ENCODE results near the gene E2F1. TPM values are rescaled to one million over a fixed set of nuclear protein-coding genes. Genes with fewer than 3 reads are reported as not detected.

The E2F1 gene
- 10 to 100 TPM in 1 of 5 experiments, 1 to 10 TPM in 3, under 1 TPM in 1; 0.98 to 61.6 (median 1.6) TPM for total RNA-seq
- under 1 TPM in 1 of 2 donors, not detected in 1; 0.46 TPM for polyA plus RNA-seq
- 3.0 reads per million, percentile 16 among the genes with 10 or more reads in this experiment for total RNA-seq

GRCh38 chr20:33686100-33686983 is at the start of gene E2F1:
E2F1 (minus strand) TSS chr20:33686385; CDS start chr20:33686264, 121 bp downstream.
- CTCF ChIA-PET, result interaction anchor here (1.0 to 1.1 kb wide), 3 partner anchors 16 to 22 kb away, joined by 3 to 4 read pairs (median 3); no protein-coding TSS in a partner anchor
- POLR2A ChIA-PET, result interaction anchor here (0.7 to 1.9 kb wide), 6 partner anchors 18 to 247 kb away, joined by 3 to 9 read pairs (median 4); partner anchors contain the start of gene ACTL10
- peaks cover 11 to 72% (median 38%) of the 10 kb centered on the region in 7 donors for H3K4me1 Mint-ChIP-seq

GRCh38 chr20:33733654-33734576 is 47.7 kb upstream of the E2F1 start:
- Histone ChIP-seq H3K36me3 (ENCODE audit: control insufficient read depth in 2 of 3, insufficient read depth in 3 of 3, low read length in 3 of 3) (no peaks in the 10 kb centered on the region), H3K9me3 (ENCODE audit: control insufficient read depth in 2 of 3, low read length in 3 of 3) (peaks cover 0 to 9% (median 0%) of the 10 kb centered on the region in 3 experiments), H3K4me1 (ENCODE audit: control insufficient read depth in 2 of 2, insufficient read depth in 2 of 2, low read length in 2 of 2) (peaks cover 3 to 18% of the 10 kb centered on the region in 2 donors), H3K4me3 (ENCODE audit: low read length) (no peak overlapping the region), H3K27me3 (ENCODE audit: control insufficient read depth in 2 of 2, insufficient read depth in 2 of 2, low read length in 2 of 2) (no peaks in the 10 kb centered on the region), H3K27ac (ENCODE audit: low read depth, low read length) (no peak overlapping the region)
- intact Hi-C loops (cut with micrococcal nuclease), result loop anchor here (2.0 to 5.0 kb wide), 5 partner anchors 55 to 825 kb away; partner anchors contain the start of genes EIF2S2 (in 2 of the 2), C20orf144 (in 1 of the 2), MAP1LC3A (in 1 of the 2) and SNTA1 (in 1 of the 2)
- peaks cover 6 to 25% (median 16%) of the 10 kb centered on the region in 5 donors for H3K36me3 Mint-ChIP-seq
- ATAC-seq (no peak), DNase-seq (no peak)
- peak overlapping the region; percentile 46 to 95 (median 82) for H3K4me3 Mint-ChIP-seq
- ChIA-PET POLR2A (interaction anchor here (0.6 to 2.7 kb wide), 6 partner anchors 14 to 1938 kb away, joined by 3 to 36 read pairs (median 6); partner anchors contain the start of genes ACTL10, CBFA2T2 and PXMP4), CTCF (interaction anchor here (1.1 to 1.2 kb wide), 2 partner anchors 18 to 55 kb away, joined by 3 read pairs; no protein-coding TSS in a partner anchor)
- peaks cover 0 to 3% (median 0%) of the 10 kb centered on the region in 5 donors for H3K27me3 Mint-ChIP-seq
- H3K9me3 Mint-ChIP-seq, result peaks cover 5 to 23% (median 10%) of the 10 kb centered on the region in 11 donors
- peaks cover 16 to 41% (median 25%) of the 10 kb centered on the region in 7 donors for H3K4me1 Mint-ChIP-seq
- peak overlapping the region; percentile 16 to 90 (median 72) for H3K27ac Mint-ChIP-seq

More at GRCh38 chr20:33686100-33686983, at the start of gene E2F1:
- Mint-ChIP-seq H3K27me3 (no peaks in the 10 kb centered on the region), H3K36me3 (peaks cover 0 to 5% (median 0%) of the 10 kb centered on the region in 5 donors), H3K9me3 (no peaks in the 10 kb centered on the region), H3K4me3 (peak within 1 kb of the TSS; percentile 74 to 95 (median 84)), H3K27ac (peak within 1 kb of the TSS; percentile 6 to 95 (median 84))
- ATAC-seq, result peak; percentile 98
- peaks cover 3 to 27% of the 10 kb centered on the region in 2 donors for H3K4me1 ChIP-seq (ENCODE audit: control insufficient read depth in 2 of 2, insufficient read depth in 2 of 2, low read length in 2 of 2)
- peak within 1 kb of the TSS; percentile 59 for H3K27ac ChIP-seq (ENCODE audit: low read depth, low read length)
- no peaks in the 10 kb centered on the region for H3K9me3 ChIP-seq (ENCODE audit: control insufficient read depth in 2 of 3, low read length in 3 of 3)
- no peaks in the 10 kb centered on the region for H3K27me3 ChIP-seq (ENCODE audit: control insufficient read depth in 2 of 2, insufficient read depth in 2 of 2, low read length in 2 of 2)
- intact Hi-C loops (cut with micrococcal nuclease), result loop anchor here (1.0 kb wide), 7 partner anchors 12 to 426 kb away; partner anchors contain the start of genes EIF2S2 (in 2 of the 2), PXMP4 (in 2 of the 2), ACTL10 (in 1 of the 2) and CHMP4B (in 1 of the 2)
- peak within 1 kb of the TSS; percentile 55 for H3K4me3 ChIP-seq (ENCODE audit: low read length)
- DNase-seq, result peak; percentile 85 to 98 (median 90)
- no peaks in the 10 kb centered on the region for H3K36me3 ChIP-seq (ENCODE audit: control insufficient read depth in 2 of 3, insufficient read depth in 3 of 3, low read length in 3 of 3)

- Mint-ChIP-seq H3K36me3 (peaks cover 6 to 17% (median 11%) of the 10 kb centered on the region in 5 donors), H3K9me3 (peaks cover 5 to 20% (median 7%) of the 10 kb centered on the region in 11 donors), H3K4me1 (peaks cover 12 to 36% (median 22%) of the 10 kb centered on the region in 7 donors), H3K27ac (peak overlapping the region; percentile 65 to 98 (median 90)), H3K4me3 (peak overlapping the region; percentile 82 to 97 (median 90)), H3K27me3 (peaks cover 0 to 3% (median 0%) of the 10 kb centered on the region in 5 donors)
- DNase-seq, result peak in 4 of 9 donors; percentile 74 to 89 (median 88)
- intact Hi-C loops (cut with micrococcal nuclease), result loop anchor here (1.0 to 5.0 kb wide), 13 partner anchors 12 to 826 kb away; partner anchors contain the start of genes CHMP4B (in 2 of the 2), E2F1 (in 2 of the 2), EIF2S2 (in 2 of the 2) and RALY (in 2 of the 2)
- Histone ChIP-seq H3K4me3 (ENCODE audit: low read length) (peak overlapping the region; percentile 84), H3K4me1 (ENCODE audit: control insufficient read depth in 2 of 2, insufficient read depth in 2 of 2, low read length in 2 of 2) (peaks cover 3 to 18% of the 10 kb centered on the region in 2 donors), H3K27me3 (ENCODE audit: control insufficient read depth in 2 of 2, insufficient read depth in 2 of 2, low read length in 2 of 2) (no peaks in the 10 kb centered on the region), H3K27ac (ENCODE audit: low read depth, low read length) (peak overlapping the region; percentile 75), H3K36me3 (ENCODE audit: control insufficient read depth in 2 of 3, insufficient read depth in 3 of 3, low read length in 3 of 3) (no peaks in the 10 kb centered on the region), H3K9me3 (ENCODE audit: control insufficient read depth in 2 of 3, low read length in 3 of 3) (peaks cover 0 to 9% (median 0%) of the 10 kb centered on the region in 3 experiments)
- CTCF ChIA-PET, result interaction anchor here (0.9 to 1.3 kb wide), 4 partner anchors 20 to 126 kb away, joined by 3 read pairs; no protein-coding TSS in a partner anchor
- ATAC-seq, result peak; percentile 59
- POLR2A ChIA-PET, result interaction anchor here (0.6 to 2.7 kb wide), 16 partner anchors 12 to 1438 kb away, joined by 3 to 36 read pairs (median 6); partner anchors contain the start of genes ACTL10, C20orf144, CBFA2T2 and CHMP4B
Observed at GRCh38 chr20:33732166-33732970, 46.2 kb upstream of the E2F1 start.

GRCh38 chr20:33731693-33732165 is 45.5 kb upstream of the E2F1 start, which contains the start of gene ZNF341:
ZNF341 (plus strand) TSS chr20:33731996; CDS start chr20:33732022, 26 bp downstream.
- peaks cover 0 to 7% (median 0%) of the 10 kb centered on the region in 3 experiments for H3K9me3 ChIP-seq (ENCODE audit: control insufficient read depth in 2 of 3, low read length in 3 of 3)
- peaks cover 3 to 18% of the 10 kb centered on the region in 2 donors for H3K4me1 ChIP-seq (ENCODE audit: control insufficient read depth in 2 of 2, insufficient read depth in 2 of 2, low read length in 2 of 2)
- H3K27me3 ChIP-seq (ENCODE audit: control insufficient read depth in 2 of 2, insufficient read depth in 2 of 2, low read length in 2 of 2), result no peaks in the 10 kb centered on the region
- peak within 1 kb of the TSS; percentile 84 for H3K4me3 ChIP-seq (ENCODE audit: low read length)
- peaks cover 0 to 3% (median 0%) of the 10 kb centered on the region in 5 donors for H3K27me3 Mint-ChIP-seq
- H3K36me3 ChIP-seq (ENCODE audit: control insufficient read depth in 2 of 3, insufficient read depth in 3 of 3, low read length in 3 of 3), result no peaks in the 10 kb centered on the region
- peak within 1 kb of the TSS; percentile 90 to 98 (median 97) for H3K27ac Mint-ChIP-seq
- POLR2A ChIA-PET, result interaction anchor here (0.6 to 2.7 kb wide), 12 partner anchors 11 to 381 kb away, joined by 3 to 36 read pairs (median 7); partner anchors contain the start of genes ACTL10, C20orf144, CBFA2T2 and CHMP4B
- peak; percentile 92 for ATAC-seq
- CTCF ChIA-PET, result interaction anchor here (0.9 to 1.3 kb wide), 3 partner anchors 52 to 127 kb away, joined by 3 read pairs; no protein-coding TSS in a partner anchor
- peak within 1 kb of the TSS; percentile 75 for H3K27ac ChIP-seq (ENCODE audit: low read depth, low read length)
- peaks cover 2 to 13% (median 4%) of the 10 kb centered on the region in 11 donors for H3K9me3 Mint-ChIP-seq
- H3K4me1 Mint-ChIP-seq, result peaks cover 12 to 36% (median 20%) of the 10 kb centered on the region in 7 donors
- peak in 7 of 9 donors; percentile 84 to 92 (median 88) for DNase-seq
- peaks cover 2 to 14% (median 7%) of the 10 kb centered on the region in 5 donors for H3K36me3 Mint-ChIP-seq
- intact Hi-C loops (cut with micrococcal nuclease), result loop anchor here (1.0 to 5.0 kb wide), 14 partner anchors 11 to 827 kb away; partner anchors contain the start of genes CHMP4B (in 2 of the 2), E2F1 (in 2 of the 2), EIF2S2 (in 2 of the 2) and PXMP4 (in 2 of the 2)
- peak within 1 kb of the TSS; percentile 82 to 97 (median 90) for H3K4me3 Mint-ChIP-seq
